ENCODE data around the gene PPFIBP1.

GRCh38 chr12:27511031-27511722 lies 12.8 kb upstream of the PPFIBP1 start:
- TF ChIP-seq POLR2A (IDR thresholded peaks at IDR 0.05; ENCODE audit: extremely low read depth, insufficient read length) (no peak), CTCF (IDR thresholded peaks at IDR 0.05; ENCODE audit: low read depth, low read length) (no peak)
